Ammon's horn (tissue), 1 donor: Measurements from ENCODE around the gene RXFP2.

Experiments used
- DNase-seq: peaks from one replicate; pipeline ENCODE4 v3.0.0-alpha.2; 2016; ENCODE audit warnings: low spot score

RXFP2 gene

DNA sequence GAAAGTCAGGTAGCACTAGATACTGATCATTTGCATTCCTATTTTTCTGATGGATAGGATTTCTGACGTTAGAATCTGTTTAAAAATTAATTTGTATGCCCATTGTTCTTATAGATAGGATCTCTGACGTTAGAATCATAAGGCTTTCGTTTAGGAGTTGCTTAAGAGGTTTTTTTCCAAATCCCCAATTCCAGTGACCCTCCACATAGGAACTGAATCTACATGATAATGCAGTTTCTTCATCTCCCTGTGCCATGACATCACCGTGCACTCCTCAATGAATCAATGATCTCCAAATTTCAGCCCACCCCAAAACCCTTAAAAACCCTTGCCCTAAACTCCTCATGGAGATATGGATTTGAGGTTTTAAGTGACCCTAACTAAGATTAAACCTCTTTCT lies 87.2 kb downstream of the RXFP2 start:
- DNase-seq = no peak

DNA sequence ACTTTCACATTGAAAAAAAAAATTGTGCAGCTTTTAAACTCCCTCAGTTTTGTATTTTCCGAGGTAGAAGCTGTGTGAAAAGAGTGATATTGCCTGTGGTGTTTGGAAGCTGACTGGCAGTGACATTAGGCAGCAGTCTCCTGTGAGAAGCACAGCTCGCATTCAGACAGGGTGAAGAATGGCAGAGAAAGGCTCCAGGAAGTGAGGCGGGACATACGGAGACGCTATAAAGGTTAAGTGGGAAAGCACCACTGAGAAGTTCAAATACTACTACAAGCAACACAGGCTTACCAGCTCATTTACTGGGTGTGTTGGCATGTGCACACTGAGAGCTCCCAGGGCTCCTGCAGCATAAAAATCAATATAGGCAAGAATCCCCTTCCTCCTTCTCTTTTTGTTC lies 88.4 kb downstream of the RXFP2 start:
- no peak for DNase-seq

DNA sequence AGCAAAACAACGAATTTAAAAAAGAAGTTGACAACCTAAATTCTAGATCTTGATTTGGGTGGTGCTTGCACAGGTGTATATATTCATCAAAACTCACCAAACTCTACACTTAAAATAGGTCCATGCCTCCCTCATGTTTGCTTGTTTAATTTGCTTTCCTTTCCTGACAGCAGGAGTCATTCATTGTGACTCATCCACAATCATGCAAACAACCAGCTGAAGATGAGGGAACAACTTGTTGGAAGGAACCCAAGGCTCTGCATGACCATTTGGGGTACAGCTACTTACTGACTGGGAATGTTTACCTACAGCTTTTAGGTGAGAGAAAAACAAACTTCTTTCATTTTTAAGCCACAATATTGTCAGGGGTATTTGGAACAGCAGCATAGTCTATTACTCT lies 96.6 kb downstream of the RXFP2 start:
- DNase-seq = peak; percentile 43

DNA sequence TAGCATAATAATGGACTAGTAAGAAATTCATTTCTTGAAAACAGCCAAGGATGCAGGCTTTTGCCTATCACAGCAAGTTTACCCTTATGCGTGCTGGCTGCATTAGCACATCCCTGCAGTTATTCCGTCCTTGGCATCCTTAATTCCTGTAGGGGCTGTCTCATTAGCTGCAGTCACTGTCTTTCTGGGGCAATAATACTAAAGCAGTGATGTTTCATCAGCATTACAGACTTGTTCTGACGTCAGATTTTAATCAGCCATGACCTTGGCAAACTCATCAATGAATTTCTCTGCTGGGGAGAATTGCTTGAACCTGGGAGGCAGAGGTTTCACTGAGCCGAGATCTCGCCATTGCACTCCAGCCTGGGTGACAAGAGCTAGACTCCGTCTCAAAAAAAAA lies 103.7 kb downstream of the RXFP2 start:
- DNase-seq = no peak

DNA sequence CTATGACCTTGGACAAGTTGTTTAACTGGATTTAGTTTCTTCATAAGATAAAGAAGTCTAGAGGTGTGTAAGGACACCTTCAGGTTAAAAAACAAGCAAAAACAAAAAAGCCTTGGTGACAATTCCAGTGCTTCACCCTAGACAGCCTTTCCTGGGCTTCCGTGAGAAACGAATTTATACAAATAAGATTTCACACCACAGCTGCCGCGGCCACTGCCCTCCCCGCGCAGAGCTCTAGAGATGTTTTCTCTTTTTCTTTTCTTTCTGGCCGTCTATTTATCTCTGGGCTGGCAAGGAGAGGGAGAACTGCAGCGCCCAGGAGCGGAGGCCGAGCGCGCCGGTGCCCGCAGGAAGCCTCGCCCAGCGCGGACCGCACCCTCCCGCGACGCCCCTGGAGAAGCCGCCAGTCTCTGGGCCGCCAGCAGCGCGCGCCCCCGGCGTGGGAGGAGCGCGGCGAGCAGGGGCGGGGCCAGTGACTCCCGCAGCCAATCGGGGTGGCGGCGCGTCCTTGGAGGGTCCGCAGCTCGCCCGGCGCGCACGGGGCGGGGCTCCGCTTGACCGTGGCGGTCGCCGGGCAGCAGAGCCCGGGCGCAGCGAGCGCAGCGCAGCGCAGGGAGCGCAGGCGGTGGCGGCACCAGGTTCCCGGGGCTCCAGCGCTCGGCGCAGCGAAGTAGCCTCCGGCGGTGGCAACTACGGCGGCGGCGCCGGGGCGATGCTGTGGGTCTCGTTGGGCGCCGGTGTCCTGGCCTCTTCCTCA lies 107.0 kb downstream of the RXFP2 start:
- peak; percentile 92 for DNase-seq

DNA sequence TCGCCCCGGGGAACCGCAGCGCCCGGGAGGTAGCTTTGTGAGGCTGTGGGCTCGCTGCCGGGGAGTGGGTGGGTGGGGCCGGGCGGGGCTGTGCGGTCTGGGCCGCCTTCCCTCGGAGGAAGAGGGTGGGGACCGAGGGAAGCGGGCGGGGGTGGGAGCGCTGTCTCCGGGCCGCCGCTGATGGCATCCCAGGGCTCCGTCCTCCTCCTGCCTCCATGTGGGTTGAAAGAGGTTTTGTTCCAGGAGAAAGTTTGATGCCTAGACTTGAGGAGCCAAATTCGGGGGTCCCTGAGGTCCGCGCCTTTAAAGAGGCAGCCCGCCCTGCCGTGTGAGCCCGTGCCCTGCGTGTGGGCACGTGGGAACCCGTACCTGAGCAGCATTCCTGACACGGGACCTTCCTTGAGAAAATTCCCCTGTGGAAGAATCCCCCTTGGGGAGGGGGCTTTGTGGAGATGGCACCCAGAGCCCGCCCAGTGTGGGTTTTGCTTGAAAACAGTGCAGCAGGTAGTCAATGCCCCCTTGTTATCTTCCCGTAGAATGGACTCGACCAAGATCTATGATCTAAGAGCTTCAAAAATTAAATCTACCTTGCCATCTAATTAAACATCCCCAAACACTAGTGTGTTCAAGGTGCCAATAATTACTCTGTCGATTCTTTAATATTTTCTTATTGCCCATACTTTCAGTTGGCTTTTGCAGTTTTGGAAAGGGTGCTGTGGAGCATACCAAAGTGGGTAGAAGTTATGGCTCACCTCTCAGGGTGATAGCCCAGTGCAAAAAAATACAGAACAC lies 107.8 kb downstream of the RXFP2 start:
- DNase-seq = no peak

DNA sequence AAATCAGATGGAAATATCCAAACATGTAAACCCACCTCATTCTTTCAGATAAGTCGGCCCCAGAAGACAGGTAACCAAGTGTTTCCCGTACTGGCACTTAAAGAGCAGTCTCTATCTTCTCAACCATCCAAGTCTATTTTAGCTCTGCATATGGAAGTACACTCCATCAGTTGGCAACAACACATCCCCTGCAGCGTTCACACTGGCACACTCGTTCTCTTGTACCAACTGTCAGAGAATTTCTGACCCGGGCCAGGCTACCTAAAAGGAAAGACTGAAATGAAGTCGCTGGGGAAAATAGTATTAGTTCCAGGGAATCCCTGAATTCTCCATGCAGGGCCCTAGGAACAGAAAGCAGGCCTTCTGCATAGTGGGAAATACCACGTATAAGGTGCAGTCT lies 109.3 kb downstream of the RXFP2 start:
- no peak for DNase-seq

DNA sequence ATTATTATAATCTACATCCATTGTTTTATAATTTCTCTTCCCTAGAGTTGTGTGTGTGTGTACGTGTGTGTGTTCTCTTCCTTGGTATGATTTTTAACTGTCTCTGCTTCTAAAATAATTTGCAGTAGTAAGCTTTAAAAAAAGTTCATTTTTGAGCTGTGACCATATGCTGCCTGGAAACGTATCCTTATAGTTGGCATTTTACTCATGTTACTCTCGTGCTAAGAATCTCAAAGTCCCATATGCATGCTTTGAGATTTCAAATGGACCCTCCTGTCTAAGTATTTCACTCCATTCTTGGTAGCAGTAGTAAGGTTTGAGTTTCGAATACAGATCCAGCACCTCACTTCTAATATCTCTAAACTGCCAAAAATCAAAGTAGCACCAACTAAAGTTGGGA lies 109.9 kb downstream of the RXFP2 start:
- DNase-seq = no peak

DNA sequence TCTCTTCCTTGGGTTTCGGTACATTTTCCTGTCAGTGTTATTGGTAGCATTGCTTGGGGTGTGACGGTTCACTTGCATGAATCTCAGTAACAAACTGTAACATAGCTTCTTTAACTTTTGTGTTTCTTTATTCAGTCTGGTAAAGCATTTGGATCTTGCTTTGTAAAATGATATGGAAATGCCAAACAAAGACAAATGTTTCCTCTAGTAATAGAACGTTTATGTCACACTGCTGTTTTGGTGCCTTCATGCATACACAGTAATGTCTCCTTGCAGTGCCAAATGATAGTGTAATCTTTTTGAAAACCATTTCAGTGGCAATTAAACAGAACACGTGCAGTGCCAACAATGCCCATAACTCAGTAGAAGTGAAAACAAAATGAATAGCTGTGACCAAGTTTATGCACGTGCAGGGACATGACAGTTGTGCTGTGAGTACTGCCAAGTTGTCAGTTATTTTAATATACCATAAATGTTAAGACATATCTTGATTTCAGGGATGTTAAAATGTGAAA lies 110.8 kb downstream of the RXFP2 start:
- no peak for DNase-seq

DNA sequence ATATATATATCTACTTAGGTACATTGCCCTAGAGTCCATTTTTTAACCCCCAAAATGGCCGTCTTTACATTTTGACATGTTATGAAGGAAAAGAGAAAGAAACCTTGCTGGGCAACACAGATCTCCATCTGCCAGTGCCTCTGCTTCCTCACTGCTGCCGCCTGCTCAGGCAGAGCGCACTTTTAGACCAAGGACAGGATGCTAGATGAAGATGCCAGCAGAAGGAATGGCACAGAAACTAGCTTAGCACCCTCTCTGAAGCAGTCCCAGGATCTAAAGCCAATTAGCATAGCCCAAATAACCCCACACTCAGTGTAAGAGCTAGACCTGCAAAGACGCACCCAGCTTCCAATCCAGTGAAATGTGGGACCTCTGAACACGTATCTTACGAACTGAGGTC lies 111.9 kb downstream of the RXFP2 start:
- DNase-seq = no peak
